ENCODE measurements around the gene BTBD7. TPM values are rescaled to one million over a fixed set of nuclear protein-coding genes. Genes with fewer than 3 reads are reported as not detected.
A peak's percentile ranks its signal among the peaks of the same experiment; 100 is the strongest.

BTBD7 gene
- total and polyA plus RNA-seq, 9 of the 15 experiments (the other 6 are each of a cell fraction or from before 2014, with no cell fraction given) = 2.5 to 12.9 (median 6.2) TPM

DNA sequence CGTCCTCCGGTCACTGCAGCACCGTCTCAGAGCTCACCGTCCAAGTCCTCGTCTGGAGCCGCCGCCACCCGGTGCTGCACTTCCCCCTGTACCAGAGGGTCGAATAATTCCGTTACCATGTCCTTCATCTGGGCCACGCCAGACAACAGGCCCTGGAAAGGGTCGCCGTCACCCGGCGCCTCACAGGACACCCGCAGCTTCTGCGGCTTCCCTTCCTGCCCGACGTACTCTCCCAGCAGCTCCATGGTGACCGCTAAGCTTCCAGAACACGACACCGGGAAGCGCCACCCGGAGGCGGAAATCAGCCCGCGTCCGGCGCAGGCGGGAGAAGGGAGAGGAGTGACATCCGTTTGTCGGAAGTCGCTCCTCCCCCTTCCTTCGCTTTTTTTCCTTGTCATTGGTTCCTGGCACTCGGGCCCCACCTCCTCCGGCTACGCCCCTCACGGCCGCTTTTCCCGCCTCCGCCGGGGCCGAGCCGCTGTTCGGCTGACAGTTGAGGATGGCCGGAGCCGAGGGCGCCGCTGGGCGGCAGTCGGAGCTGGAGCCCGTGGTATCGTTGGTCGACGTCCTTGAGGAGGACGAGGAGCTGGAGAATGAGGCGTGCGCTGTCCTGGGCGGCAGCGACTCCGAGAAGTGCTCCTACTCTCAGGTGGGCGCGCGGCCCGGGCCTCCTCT, 125.9 kb downstream of the BTBD7 start, which contains the start of the genes GON7 and UBR7 (continued):
- TF ChIP-seq, protein P1, sequence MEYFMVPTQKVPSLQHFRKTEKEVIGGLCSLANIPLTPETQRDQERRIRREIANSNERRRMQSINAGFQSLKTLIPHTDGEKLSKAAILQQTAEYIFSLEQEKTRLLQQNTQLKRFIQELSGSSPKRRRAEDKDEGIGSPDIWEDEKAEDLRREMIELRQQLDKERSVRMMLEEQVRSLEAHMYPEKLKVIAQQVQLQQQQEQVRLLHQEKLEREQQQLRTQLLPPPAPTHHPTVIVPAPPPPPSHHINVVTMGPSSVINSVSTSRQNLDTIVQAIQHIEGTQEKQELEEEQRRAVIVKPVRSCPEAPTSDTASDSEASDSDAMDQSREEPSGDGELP (CRISPR knock-in tag; IDR thresholded peaks at IDR 0.05; ENCODE audit: borderline replicate concordance) = peak; percentile 75
- TF ChIP-seq, protein P2, sequence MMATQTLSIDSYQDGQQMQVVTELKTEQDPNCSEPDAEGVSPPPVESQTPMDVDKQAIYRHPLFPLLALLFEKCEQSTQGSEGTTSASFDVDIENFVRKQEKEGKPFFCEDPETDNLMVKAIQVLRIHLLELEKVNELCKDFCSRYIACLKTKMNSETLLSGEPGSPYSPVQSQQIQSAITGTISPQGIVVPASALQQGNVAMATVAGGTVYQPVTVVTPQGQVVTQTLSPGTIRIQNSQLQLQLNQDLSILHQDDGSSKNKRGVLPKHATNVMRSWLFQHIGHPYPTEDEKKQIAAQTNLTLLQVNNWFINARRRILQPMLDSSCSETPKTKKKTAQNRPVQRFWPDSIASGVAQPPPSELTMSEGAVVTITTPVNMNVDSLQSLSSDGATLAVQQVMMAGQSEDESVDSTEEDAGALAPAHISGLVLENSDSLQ (IDR thresholded peaks at IDR 0.05) = peak; percentile 92
- TF ChIP-seq NFRKB (IDR thresholded peaks at IDR 0.05; ENCODE audit: low read depth) = 0 out of 2 replicates have a peak, but pooled peaks have one; percentile 17
- TF ChIP-seq ZNF124 (CRISPR knock-in tag; IDR thresholded peaks at IDR 0.05) = no peak
- no peak for TF ChIP-seq KDM2B (CRISPR knock-in tag; IDR thresholded peaks at IDR 0.05)
- no peak for TF ChIP-seq ZNF197 (CRISPR knock-in tag; IDR thresholded peaks at IDR 0.05; ENCODE audit: low read depth)
- TF ChIP-seq NCOA4 (IDR thresholded peaks at IDR 0.05; ENCODE audit: partially characterized antibody) = no peak
- TF ChIP-seq, protein P3, sequence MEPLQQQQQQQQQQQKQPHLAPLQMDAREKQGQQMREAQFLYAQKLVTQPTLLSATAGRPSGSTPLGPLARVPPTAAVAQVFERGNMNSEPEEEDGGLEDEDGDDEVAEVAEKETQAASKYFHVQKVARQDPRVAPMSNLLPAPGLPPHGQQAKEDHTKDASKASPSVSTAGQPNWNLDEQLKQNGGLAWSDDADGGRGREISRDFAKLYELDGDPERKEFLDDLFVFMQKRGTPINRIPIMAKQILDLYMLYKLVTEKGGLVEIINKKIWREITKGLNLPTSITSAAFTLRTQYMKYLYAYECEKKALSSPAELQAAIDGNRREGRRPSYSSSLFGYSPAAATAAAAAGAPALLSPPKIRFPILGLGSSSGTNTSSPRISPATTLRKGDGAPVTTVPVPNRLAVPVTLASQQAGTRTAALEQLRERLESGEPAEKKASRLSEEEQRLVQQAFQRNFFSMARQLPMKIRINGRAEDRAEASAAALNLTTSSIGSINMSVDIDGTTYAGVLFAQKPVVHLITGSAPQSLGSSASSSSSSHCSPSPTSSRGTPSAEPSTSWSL (CRISPR knock-in tag; IDR thresholded peaks at IDR 0.05; ENCODE audit: borderline replicate concordance) = no peak
- TF ChIP-seq, protein P4, sequence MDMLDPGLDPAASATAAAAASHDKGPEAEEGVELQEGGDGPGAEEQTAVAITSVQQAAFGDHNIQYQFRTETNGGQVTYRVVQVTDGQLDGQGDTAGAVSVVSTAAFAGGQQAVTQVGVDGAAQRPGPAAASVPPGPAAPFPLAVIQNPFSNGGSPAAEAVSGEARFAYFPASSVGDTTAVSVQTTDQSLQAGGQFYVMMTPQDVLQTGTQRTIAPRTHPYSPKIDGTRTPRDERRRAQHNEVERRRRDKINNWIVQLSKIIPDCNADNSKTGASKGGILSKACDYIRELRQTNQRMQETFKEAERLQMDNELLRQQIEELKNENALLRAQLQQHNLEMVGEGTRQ (CRISPR knock-in tag; IDR thresholded peaks at IDR 0.05) = no peak
- no peak for TF ChIP-seq PRMT5 (CRISPR knock-in tag; IDR thresholded peaks at IDR 0.05)
- TF ChIP-seq, protein P5, sequence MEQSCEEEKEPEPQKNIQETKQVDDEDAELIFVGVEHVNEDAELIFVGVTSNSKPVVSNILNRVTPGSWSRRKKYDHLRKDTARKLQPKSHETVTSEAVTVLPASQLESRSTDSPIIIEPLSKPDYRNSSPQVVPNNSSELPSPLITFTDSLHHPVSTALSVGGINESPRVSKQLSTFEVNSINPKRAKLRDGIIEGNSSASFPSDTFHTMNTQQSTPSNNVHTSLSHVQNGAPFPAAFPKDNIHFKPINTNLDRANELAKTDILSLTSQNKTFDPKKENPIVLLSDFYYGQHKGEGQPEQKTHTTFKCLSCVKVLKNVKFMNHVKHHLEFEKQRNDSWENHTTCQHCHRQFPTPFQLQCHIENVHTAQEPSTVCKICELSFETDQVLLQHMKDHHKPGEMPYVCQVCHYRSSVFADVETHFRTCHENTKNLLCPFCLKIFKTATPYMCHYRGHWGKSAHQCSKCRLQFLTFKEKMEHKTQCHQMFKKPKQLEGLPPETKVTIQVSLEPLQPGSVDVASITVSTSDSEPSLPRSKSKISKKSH (CRISPR knock-in tag; IDR thresholded peaks at IDR 0.05) = no peak
- TF ChIP-seq ZNF165 (CRISPR knock-in tag; IDR thresholded peaks at IDR 0.05; ENCODE audit: borderline replicate concordance) = no peak
- TF ChIP-seq, protein P6, sequence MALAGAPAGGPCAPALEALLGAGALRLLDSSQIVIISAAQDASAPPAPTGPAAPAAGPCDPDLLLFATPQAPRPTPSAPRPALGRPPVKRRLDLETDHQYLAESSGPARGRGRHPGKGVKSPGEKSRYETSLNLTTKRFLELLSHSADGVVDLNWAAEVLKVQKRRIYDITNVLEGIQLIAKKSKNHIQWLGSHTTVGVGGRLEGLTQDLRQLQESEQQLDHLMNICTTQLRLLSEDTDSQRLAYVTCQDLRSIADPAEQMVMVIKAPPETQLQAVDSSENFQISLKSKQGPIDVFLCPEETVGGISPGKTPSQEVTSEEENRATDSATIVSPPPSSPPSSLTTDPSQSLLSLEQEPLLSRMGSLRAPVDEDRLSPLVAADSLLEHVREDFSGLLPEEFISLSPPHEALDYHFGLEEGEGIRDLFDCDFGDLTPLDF (CRISPR knock-in tag; IDR thresholded peaks at IDR 0.05) = peak; percentile 69
- no peak for TF ChIP-seq POLR2AphosphoS2 (IDR thresholded peaks at IDR 0.05; ENCODE audit: low read length)
- TF ChIP-seq, protein P7, sequence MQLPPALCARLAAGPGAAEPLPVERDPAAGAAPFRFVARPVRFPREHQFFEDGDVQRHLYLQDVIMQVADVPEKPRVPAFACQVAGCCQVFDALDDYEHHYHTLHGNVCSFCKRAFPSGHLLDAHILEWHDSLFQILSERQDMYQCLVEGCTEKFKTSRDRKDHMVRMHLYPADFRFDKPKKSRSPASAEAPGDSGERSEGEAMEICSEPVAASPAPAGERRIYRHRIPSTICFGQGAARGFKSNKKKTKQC (CRISPR knock-in tag; IDR thresholded peaks at IDR 0.05) = peak; percentile 27; the same call in 1 of the 2 replicates
- TF ChIP-seq, protein P8, sequence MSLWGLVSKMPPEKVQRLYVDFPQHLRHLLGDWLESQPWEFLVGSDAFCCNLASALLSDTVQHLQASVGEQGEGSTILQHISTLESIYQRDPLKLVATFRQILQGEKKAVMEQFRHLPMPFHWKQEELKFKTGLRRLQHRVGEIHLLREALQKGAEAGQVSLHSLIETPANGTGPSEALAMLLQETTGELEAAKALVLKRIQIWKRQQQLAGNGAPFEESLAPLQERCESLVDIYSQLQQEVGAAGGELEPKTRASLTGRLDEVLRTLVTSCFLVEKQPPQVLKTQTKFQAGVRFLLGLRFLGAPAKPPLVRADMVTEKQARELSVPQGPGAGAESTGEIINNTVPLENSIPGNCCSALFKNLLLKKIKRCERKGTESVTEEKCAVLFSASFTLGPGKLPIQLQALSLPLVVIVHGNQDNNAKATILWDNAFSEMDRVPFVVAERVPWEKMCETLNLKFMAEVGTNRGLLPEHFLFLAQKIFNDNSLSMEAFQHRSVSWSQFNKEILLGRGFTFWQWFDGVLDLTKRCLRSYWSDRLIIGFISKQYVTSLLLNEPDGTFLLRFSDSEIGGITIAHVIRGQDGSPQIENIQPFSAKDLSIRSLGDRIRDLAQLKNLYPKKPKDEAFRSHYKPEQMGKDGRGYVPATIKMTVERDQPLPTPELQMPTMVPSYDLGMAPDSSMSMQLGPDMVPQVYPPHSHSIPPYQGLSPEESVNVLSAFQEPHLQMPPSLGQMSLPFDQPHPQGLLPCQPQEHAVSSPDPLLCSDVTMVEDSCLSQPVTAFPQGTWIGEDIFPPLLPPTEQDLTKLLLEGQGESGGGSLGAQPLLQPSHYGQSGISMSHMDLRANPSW (CRISPR knock-in tag; IDR thresholded peaks at IDR 0.05) = no peak
- TF ChIP-seq CREM (IDR thresholded peaks at IDR 0.05; ENCODE audit: low read depth) = peak; percentile 96

All from K562 (cell line).